22Rv1 (cell line): ENCODE measurements around the gene PRRC2B.
"Not testable (repeated sequence)": the region's sequence is repeated elsewhere in the genome, so short reads cannot be mapped to it uniquely, and the experiment has no call there.

Experiments used
- H3K27ac ChIP-seq: fragments of 450-650 bp; 2 replicates; pipeline ENCODE4 v1.5.1; 2017
- CTCF ChIP-seq: fragments of 450-650 bp; IDR thresholded peaks from 2 replicates; pipeline ENCODE4 v1.5.1; 2017; ENCODE audit warnings: mild to moderate bottlenecking
- ZFX ChIP-seq: fragments of 450-650 bp; IDR thresholded peaks from 2 replicates; pipeline ENCODE4 v1.6.1; 2017; ENCODE audit warnings: antibody characterized with exemption, borderline replicate concordance

The PRRC2B gene

GRCh38 chr9:131468031-131468430 lies 74.1 kb downstream of the PRRC2B start:
- TF ChIP-seq ZFX: no peak
- no peak for TF ChIP-seq CTCF
- H3K27ac ChIP-seq: no peak overlapping the region

GRCh38 chr9:131469356-131469755 lies 75.5 kb downstream of the PRRC2B start:
- H3K27ac ChIP-seq: no peak overlapping the region
- no peak for TF ChIP-seq ZFX
- no peak for TF ChIP-seq CTCF

GRCh38 chr9:131469951-131470350 lies 76.1 kb downstream of the PRRC2B start:
- H3K27ac ChIP-seq: no peak overlapping the region
- TF ChIP-seq CTCF (no peak), ZFX (no peak)

- TF ChIP-seq CTCF (no peak), ZFX (no peak)
These were observed 76.7 kb downstream of the PRRC2B start for GRCh38 chr9:131470581-131470991.

GRCh38 chr9:131472085-131472484 lies 78.2 kb downstream of the PRRC2B start:
- not testable (repeated sequence) for H3K27ac ChIP-seq

More at GRCh38 chr9:131470581-131470991, 76.7 kb downstream of the PRRC2B start:
- no peak overlapping the region for H3K27ac ChIP-seq

GRCh38 chr9:131473198-131473885 lies 79.5 kb downstream of the PRRC2B start:
- TF ChIP-seq CTCF: no peak
- TF ChIP-seq ZFX: no peak
- no peak overlapping the region for H3K27ac ChIP-seq

- no peak overlapping the region for H3K27ac ChIP-seq
- TF ChIP-seq ZFX: no peak
- no peak for TF ChIP-seq CTCF
These were observed 80.0 kb downstream of the PRRC2B start for GRCh38 chr9:131473891-131474290.

- TF ChIP-seq ZFX (no peak), CTCF (no peak)
- H3K27ac ChIP-seq: no peak overlapping the region
These were observed 80.8 kb downstream of the PRRC2B start for GRCh38 chr9:131474711-131475110.
